NB4 (cell line): ENCODE measurements around the gene ZNF816.
"Not testable (repeated sequence)": the region's sequence is repeated elsewhere in the genome, so short reads cannot be mapped to it uniquely, and the experiment has no call there.

ENCODE experiments used
- DNase-seq: peaks from one replicate; pipeline ENCODE4 v3.0.0; 2010; ENCODE audit warnings: low read depth
- H3K4me3 ChIP-seq: one replicate; pipeline ENCODE4 v1.5.1; 2011; ENCODE audit warnings: mild to moderate bottlenecking, low read depth, low read length, moderate library complexity
- MYC ChIP-seq: IDR thresholded peaks from 2 replicates; pipeline ENCODE4 v1.6.1; 2011; ENCODE audit warnings: low read depth, low read length
- POLR2A ChIP-seq: IDR thresholded peaks from 2 replicates; pipeline ENCODE4 v1.6.1; 2011; ENCODE audit warnings: mild to moderate bottlenecking; ENCODE audit not compliant: insufficient read length; ENCODE audit errors: extremely low read depth
- TF ChIP-seq, protein P1 (sequence below): IDR thresholded peaks from one replicate; pipeline ENCODE4 v1.5.1; 2012; ENCODE audit warnings: low read depth, low read length
- TF ChIP-seq, protein P2 (sequence below): IDR thresholded peaks from 2 replicates; pipeline ENCODE4 v1.6.1; 2011; ENCODE audit warnings: low read depth, low read length

ZNF816 gene

DNA sequence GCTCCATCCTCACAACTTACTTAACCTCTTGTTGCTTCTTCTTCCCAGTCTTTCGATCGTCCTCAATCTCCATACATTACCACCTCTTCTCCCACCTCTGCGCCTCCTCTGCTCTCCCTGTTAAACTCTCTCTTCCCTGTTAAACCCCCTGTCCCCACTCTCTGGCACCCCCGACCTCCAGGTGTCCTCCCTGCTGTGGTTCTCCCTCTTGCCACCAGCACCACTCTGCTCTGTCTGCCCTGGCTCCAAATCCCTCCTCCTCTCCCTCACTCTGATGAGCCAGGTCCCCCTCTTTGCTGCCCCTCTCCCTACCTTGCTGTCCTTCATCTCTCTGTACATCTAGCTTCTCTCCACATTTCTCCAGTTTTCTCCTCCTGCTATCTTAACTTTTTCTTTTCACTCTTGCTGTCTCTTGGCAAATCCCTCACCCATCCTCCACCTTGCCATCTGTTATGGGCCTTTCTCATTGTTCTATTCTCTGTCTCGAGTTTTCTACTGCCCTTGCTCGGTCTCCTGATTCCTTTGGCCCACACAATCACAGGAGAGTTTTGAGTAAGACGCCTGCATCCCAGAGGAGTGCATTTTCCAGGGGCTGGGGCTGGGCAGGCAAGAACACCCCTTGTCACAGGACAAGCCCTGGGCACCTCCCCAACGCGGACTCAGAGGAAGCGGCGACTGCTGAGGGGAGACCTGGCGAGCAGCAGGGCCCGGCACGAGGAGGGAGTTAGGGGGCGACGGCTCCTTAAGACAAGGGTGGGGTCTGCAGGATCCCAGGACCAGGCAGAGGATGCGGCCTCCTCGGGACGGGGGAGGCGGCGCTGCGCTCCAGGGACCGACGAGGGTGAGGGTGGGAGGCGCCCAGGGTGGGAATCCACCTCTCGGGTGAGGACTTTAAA is 29.7 kb upstream of the ZNF816 start:
- TF ChIP-seq MYC (no peak), POLR2A (no peak)
- TF ChIP-seq, protein P1, sequence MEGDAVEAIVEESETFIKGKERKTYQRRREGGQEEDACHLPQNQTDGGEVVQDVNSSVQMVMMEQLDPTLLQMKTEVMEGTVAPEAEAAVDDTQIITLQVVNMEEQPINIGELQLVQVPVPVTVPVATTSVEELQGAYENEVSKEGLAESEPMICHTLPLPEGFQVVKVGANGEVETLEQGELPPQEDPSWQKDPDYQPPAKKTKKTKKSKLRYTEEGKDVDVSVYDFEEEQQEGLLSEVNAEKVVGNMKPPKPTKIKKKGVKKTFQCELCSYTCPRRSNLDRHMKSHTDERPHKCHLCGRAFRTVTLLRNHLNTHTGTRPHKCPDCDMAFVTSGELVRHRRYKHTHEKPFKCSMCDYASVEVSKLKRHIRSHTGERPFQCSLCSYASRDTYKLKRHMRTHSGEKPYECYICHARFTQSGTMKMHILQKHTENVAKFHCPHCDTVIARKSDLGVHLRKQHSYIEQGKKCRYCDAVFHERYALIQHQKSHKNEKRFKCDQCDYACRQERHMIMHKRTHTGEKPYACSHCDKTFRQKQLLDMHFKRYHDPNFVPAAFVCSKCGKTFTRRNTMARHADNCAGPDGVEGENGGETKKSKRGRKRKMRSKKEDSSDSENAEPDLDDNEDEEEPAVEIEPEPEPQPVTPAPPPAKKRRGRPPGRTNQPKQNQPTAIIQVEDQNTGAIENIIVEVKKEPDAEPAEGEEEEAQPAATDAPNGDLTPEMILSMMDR = no peak
- TF ChIP-seq, protein P2, sequence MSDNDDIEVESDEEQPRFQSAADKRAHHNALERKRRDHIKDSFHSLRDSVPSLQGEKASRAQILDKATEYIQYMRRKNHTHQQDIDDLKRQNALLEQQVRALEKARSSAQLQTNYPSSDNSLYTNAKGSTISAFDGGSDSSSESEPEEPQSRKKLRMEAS = no peak
- no peak overlapping the region for H3K4me3 ChIP-seq
- no peak for DNase-seq

DNA sequence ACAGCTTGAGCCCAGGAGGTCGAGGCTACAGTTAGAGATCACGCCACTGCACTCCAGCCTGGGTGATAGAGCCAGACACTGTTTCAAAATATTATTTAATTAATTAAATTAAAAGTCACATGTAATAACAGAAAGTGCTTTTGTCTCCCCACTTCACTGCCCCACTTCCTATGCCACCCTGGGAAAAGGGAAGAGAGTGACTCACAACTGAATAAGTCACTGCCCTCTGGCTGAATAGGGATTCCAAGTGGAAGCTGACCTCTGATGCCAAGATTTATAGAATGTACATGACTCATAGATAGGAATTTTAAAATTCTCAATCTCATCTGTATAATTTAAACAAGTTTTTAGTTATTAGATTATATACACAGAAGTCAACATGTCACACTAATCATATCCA is 28.8 kb upstream of the ZNF816 start:
- TF ChIP-seq, protein P2 = no peak
- no peak for TF ChIP-seq MYC
- no peak for TF ChIP-seq POLR2A
- TF ChIP-seq, protein P1 = no peak
- H3K4me3 ChIP-seq = peak overlapping the region; percentile 8
- no peak for DNase-seq

DNA sequence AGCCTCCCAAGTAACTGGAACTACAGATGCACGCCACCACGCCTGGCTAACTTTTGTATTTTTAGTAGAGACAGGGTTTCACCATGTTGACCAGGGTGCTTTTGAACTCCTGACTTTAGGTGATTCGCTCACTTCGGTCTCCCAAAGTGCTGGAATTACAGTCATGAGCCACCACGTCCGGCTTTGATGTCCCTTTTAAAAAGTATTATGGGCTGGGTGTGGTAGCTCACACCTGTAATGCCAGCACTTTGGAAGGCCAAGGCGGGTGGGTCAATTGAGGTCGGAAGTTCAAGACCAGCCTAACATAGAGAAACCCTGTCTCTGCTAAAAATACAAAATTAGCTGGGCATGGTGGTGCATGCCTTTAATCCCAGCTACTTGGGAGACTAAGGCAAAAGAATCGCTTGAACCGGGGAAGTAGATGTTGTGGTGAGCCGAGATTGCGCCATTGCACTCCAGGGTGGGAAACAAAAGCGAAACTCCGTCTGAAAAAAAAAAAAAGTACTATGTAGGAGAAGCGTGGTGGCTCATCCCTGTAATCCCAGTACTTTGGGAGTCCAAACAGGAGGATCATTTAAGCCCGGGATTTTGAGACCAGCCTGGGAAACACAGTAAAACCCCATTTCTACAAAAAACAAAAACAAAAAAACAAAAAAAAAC is 28.2 kb upstream of the ZNF816 start:
- TF ChIP-seq, protein P1 = no peak
- no peak for TF ChIP-seq MYC
- TF ChIP-seq, protein P2 = no peak
- TF ChIP-seq POLR2A = no peak
- H3K4me3 ChIP-seq = peak overlapping the region; percentile 8
- DNase-seq = peak; percentile 74

DNA sequence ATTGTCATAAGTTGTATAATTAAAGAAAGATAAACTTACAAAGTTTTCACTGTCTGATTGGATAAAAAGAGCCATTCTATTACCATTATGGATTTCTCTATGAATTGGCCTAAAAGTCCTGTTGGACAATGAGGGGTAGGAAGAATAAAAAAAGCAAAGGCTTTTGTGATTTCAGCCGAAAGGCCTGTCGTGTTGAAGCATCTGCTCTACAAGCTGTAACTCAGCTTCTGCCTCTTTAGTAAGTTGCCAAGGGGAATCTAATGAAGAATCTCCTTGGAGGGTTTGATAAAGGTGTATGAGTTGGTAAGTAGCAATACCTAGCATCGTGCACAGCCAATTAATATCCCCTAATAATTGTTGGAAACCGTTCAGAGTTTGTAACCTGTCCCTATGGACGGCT is 25.8 kb upstream of the ZNF816 start:
- TF ChIP-seq POLR2A (no peak), MYC (no peak)
- TF ChIP-seq, protein P1 = no peak
- TF ChIP-seq, protein P2 = no peak
- no peak overlapping the region for H3K4me3 ChIP-seq
- DNase-seq = no peak

DNA sequence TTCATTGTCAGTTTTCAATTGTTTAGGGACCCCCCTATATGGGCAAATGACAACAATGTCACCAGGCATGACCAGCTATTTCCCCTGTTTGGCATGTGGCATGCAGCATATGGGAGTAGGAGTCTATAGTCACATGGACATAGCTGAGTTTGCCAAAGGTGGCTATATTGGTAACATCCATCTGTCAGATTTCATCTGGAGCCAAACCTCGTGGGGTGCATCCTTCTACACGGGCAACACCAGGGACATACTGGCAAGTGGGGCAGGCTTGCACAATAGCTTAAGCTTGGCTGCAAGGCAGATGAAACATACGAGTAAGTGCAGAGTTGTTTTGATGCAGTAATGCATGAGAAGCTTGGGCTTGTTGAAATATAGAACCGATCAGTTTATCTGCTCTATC is 24.5 kb upstream of the ZNF816 start:
- no peak for DNase-seq
- no peak overlapping the region for H3K4me3 ChIP-seq
- TF ChIP-seq, protein P1 = no peak
- TF ChIP-seq POLR2A = no peak
- TF ChIP-seq, protein P2 = no peak
- TF ChIP-seq MYC = no peak

DNA sequence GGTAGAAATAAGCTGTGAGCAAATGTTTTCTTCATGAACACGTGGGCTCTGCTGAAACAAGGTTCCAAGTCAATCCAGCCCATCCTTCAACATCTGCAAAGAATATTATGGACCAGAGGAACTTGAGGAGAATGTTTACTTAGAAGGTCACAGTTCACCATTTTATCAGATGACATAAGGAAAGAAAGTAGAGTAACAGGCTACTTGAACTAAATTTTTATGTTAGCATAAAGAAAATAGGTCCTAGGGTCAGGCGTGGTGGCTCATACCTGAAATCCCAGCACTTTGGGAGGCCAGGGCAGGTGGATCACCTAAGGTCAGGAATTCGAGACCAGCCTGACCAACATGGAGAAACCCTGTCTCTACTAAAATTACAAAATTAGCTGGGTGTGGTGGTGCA is 20.5 kb upstream of the ZNF816 start:
- DNase-seq, H3K4me3 ChIP-seq: not testable (repeated sequence)
